MM.1S (cell line): Measurements from ENCODE around the gene ERI3.

Experiments used
- DNase-seq: peaks from one replicate; pipeline ENCODE4 v3.0.0-alpha.2; 2015
- H2AFZ ChIP-seq: fragments of 300-600 bp; sonication (generic); 2 replicates; pipeline ENCODE4 v1.6.0; 2016; ENCODE audit warnings: antibody characterized with exemption, low read length
- H3F3A ChIP-seq: fragments of 300-600 bp; sonication (generic); 2 replicates; pipeline ENCODE4 v1.6.1; 2016; ENCODE audit warnings: mild to moderate bottlenecking, antibody characterized with exemption, low read length, moderate library complexity, mixed read lengths; ENCODE audit not compliant: insufficient read depth
- H3K27ac ChIP-seq: fragments of 300-600 bp; sonication (generic); 2 replicates; pipeline ENCODE4 v1.5.1; 2016; ENCODE audit warnings: mild to moderate bottlenecking, low read length
- H3K27me3 ChIP-seq: fragments of 300-600 bp; sonication (generic); replicated peaks from 2 replicates; pipeline ENCODE4 v1.6.0; 2016; ENCODE audit warnings: low read length; ENCODE audit not compliant: insufficient read depth
- H3K36me3 ChIP-seq: fragments of 300-600 bp; sonication (generic); replicated peaks from 2 replicates; pipeline ENCODE4 v1.6.1; 2016; ENCODE audit warnings: mild to moderate bottlenecking, low read length, mixed read lengths; ENCODE audit not compliant: insufficient read depth
- H3K4me1 ChIP-seq: fragments of 300-600 bp; sonication (generic); 2 replicates; pipeline ENCODE4 v1.6.1; 2016; ENCODE audit warnings: low read length, mixed read lengths
- H3K4me2 ChIP-seq: fragments of 300-600 bp; sonication (generic); 2 replicates; pipeline ENCODE4 v1.6.0; 2016; ENCODE audit warnings: low read depth, low read length
- H3K4me3 ChIP-seq: fragments of 300-600 bp; sonication (generic); 2 replicates; pipeline ENCODE4 v1.5.1; 2016; ENCODE audit warnings: low read length, mixed read lengths
- H3K79me2 ChIP-seq: fragments of 300-600 bp; sonication (generic); 2 replicates; pipeline ENCODE4 v1.6.1; 2016; ENCODE audit warnings: mixed run types, low read length, mixed read lengths
- H3K9ac ChIP-seq: fragments of 300-600 bp; sonication (generic); 2 replicates; pipeline ENCODE4 v1.6.1; 2016; ENCODE audit warnings: low read length, mixed read lengths
- H3K9me2 ChIP-seq: fragments of 300-600 bp; sonication (generic); replicated peaks from 2 replicates; pipeline ENCODE4 v1.6.1; 2016; ENCODE audit warnings: mild to moderate bottlenecking, low read length, mixed read lengths; ENCODE audit not compliant: insufficient read depth
- H3K9me3 ChIP-seq: fragments of 300-600 bp; sonication (generic); replicated peaks from 2 replicates; pipeline ENCODE4 v1.6.1; 2016; ENCODE audit warnings: mild to moderate bottlenecking, low read length, mixed read lengths; ENCODE audit not compliant: insufficient read depth
- H4K20me1 ChIP-seq: fragments of 300-600 bp; sonication (generic); 2 replicates; pipeline ENCODE4 v1.6.1; 2016; ENCODE audit warnings: mild to moderate bottlenecking, low read length, moderate library complexity, mixed read lengths; ENCODE audit not compliant: insufficient read depth
- CTCF ChIP-seq: fragments of 300-600 bp; sonication (generic); IDR thresholded peaks from 2 replicates; pipeline ENCODE4 v1.5.1; 2016; ENCODE audit warnings: antibody characterized with exemption, low read length, mixed read lengths
- EZH2 ChIP-seq: fragments of 300-600 bp; sonication (generic); optimal IDR thresholded peaks from 2 replicates; pipeline ENCODE3; 2017; ENCODE audit warnings: low read depth, mild to moderate bottlenecking, antibody characterized with exemption, low read length, mixed read lengths
- EZH2phosphoT487 ChIP-seq: fragments of 300-600 bp; sonication (generic); IDR thresholded peaks from 2 replicates; pipeline ENCODE4 v1.6.1; 2018; ENCODE audit warnings: antibody characterized with exemption, low read length

The ERI3 gene

GRCh38 chr1:44312399-44313196, 42.5 kb downstream of the ERI3 start:
- H3K36me3 ChIP-seq: no peaks in the 10 kb centered on the region

GRCh38 chr1:44310006-44310405, 45.1 kb downstream of the ERI3 start:
- H3K9ac ChIP-seq: no peak overlapping the region
- DNase-seq: no peak
- TF ChIP-seq EZH2 (no peak), EZH2phosphoT487 (no peak)
- H3K4me3 ChIP-seq: no peak overlapping the region
- no peak overlapping the region for H3K4me2 ChIP-seq
- peaks cover 24% of the 10 kb centered on the region for H3K4me1 ChIP-seq
- H2AFZ ChIP-seq: no peak overlapping the region
- H3K36me3 ChIP-seq: no peaks in the 10 kb centered on the region
- H4K20me1 ChIP-seq: no peaks in the 10 kb centered on the region
- H3K27ac ChIP-seq: no peak overlapping the region
- H3K27me3 ChIP-seq: no peaks in the 10 kb centered on the region
- peaks cover 18% of the 10 kb centered on the region for H3F3A ChIP-seq
- no peaks in the 10 kb centered on the region for H3K79me2 ChIP-seq
- no peaks in the 10 kb centered on the region for H3K9me3 ChIP-seq
- no peaks in the 10 kb centered on the region for H3K9me2 ChIP-seq

More at GRCh38 chr1:44312399-44313196, 42.5 kb downstream of the ERI3 start:
- no peaks in the 10 kb centered on the region for H3K4me1 ChIP-seq
- H3K27me3 ChIP-seq: no peaks in the 10 kb centered on the region
- no peak overlapping the region for H3K4me3 ChIP-seq
- no peak overlapping the region for H3K9ac ChIP-seq
- TF ChIP-seq EZH2 (no peak), CTCF (no peak), EZH2phosphoT487 (no peak)
- no peak for DNase-seq
- no peaks in the 10 kb centered on the region for H3K9me3 ChIP-seq
- H4K20me1 ChIP-seq: no peaks in the 10 kb centered on the region
- no peaks in the 10 kb centered on the region for H3F3A ChIP-seq
- H3K79me2 ChIP-seq: no peaks in the 10 kb centered on the region
- H3K27ac ChIP-seq: no peak overlapping the region
- no peaks in the 10 kb centered on the region for H3K9me2 ChIP-seq
- H3K4me2 ChIP-seq: no peak overlapping the region
- H2AFZ ChIP-seq: no peak overlapping the region

GRCh38 chr1:44305962-44306422, 49.1 kb downstream of the ERI3 start:
- peak overlapping the region; percentile 53 for H3K4me2 ChIP-seq
- no peaks in the 10 kb centered on the region for H3K9me3 ChIP-seq
- peak; percentile 73 for DNase-seq
- no peaks in the 10 kb centered on the region for H3K9me2 ChIP-seq
- no peak overlapping the region for H3K9ac ChIP-seq
- peaks cover 18% of the 10 kb centered on the region for H3F3A ChIP-seq
- H3K27me3 ChIP-seq: no peaks in the 10 kb centered on the region
- H3K4me3 ChIP-seq: no peak overlapping the region
- TF ChIP-seq EZH2phosphoT487 (no peak), CTCF (peak; percentile 21; the same call in 1 of the 2 replicates)
- H3K79me2 ChIP-seq: no peaks in the 10 kb centered on the region
- H3K36me3 ChIP-seq: no peaks in the 10 kb centered on the region
- no peaks in the 10 kb centered on the region for H4K20me1 ChIP-seq
- peak overlapping the region; percentile 51; the same call in 1 of the 2 replicates for H3K27ac ChIP-seq
- peaks cover 26% of the 10 kb centered on the region for H3K4me1 ChIP-seq
- no peak overlapping the region for H2AFZ ChIP-seq

DNA sequence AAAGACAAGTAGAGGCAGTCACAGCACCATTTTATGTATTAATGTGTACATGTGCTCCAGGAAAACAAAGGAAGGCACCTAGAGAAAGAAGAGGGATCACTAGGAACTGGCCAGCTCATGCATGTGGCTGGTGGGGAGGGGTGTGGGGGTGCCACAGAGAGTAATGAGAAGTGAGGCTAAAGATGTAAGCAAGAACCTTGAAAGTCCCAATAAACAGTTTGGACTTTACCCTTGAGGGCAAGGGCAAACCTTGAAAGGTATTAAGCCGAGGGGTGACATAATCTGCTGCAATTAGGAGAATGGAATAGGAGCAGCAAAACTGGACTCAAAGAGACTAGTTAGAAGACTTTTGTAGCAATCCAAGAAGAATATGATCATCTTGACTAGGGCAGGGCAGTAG, 51.5 kb downstream of the ERI3 start:
- Histone ChIP-seq H3K4me2 (no peak overlapping the region), H4K20me1 (no peaks in the 10 kb centered on the region), H3K4me3 (no peak overlapping the region), H3K27me3 (no peaks in the 10 kb centered on the region), H3F3A (peaks cover 18% of the 10 kb centered on the region), H3K9me3 (no peaks in the 10 kb centered on the region), H3K9me2 (no peaks in the 10 kb centered on the region), H3K36me3 (no peaks in the 10 kb centered on the region), H3K27ac (no peak overlapping the region), H3K9ac (no peak overlapping the region), H2AFZ (no peak overlapping the region), H3K4me1 (peaks cover 26% of the 10 kb centered on the region), H3K79me2 (no peaks in the 10 kb centered on the region)
- DNase-seq: no peak
- no peak for TF ChIP-seq EZH2phosphoT487
- TF ChIP-seq EZH2: no peak
- TF ChIP-seq CTCF: no peak
